Mesenteric fat pad (tissue), 1 donor: ENCODE measurements around the gene MDH1B. TPM values are rescaled to one million over a fixed set of nuclear protein-coding genes. Genes with fewer than 3 reads are reported as not detected.
"Not testable (repeated sequence)": the region's sequence is repeated elsewhere in the genome, so short reads cannot be mapped to it uniquely, and the experiment has no call there.

ENCODE experiments used
- DNase-seq: peaks from one replicate; pipeline ENCODE4 v3.0.0-alpha.2; 2020; ENCODE audit warnings: low spot score
- total RNA-seq: library from RNA; stranded (reverse); fragmentation: NEBNext Ultra II Directional; extraction: Animal tissue kit (Norgen Biotek cat#: 25700); gene quantifications from one replicate; pipeline ENCODE4 v1.2.1, GENCODE V29; 2021
- donor health status: DM: yes; HTN: yes; CAD: no.

Gene MDH1B
- total RNA-seq, 1 donor from 2014 or later = 0.19 TPM

DNA sequence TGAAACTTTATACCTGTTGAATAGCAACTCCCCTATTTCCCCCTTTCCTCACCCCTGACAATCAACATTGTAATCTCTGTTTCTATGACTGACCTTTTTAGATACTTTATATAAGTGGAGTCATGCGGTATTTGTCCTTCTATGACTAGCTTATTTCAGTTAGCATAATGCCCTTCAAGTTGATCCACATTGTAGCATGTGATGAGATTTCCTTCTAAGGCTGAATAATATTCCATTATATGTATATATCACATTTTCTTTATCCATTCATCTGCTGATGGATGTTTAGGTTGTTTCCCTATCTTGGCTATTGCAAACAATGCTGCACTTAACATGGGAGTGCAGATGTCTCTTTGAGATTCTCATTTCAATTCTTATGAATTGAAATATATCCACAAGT, 9.7 kb upstream of the MDH1B start:
- DNase-seq = no peak

DNA sequence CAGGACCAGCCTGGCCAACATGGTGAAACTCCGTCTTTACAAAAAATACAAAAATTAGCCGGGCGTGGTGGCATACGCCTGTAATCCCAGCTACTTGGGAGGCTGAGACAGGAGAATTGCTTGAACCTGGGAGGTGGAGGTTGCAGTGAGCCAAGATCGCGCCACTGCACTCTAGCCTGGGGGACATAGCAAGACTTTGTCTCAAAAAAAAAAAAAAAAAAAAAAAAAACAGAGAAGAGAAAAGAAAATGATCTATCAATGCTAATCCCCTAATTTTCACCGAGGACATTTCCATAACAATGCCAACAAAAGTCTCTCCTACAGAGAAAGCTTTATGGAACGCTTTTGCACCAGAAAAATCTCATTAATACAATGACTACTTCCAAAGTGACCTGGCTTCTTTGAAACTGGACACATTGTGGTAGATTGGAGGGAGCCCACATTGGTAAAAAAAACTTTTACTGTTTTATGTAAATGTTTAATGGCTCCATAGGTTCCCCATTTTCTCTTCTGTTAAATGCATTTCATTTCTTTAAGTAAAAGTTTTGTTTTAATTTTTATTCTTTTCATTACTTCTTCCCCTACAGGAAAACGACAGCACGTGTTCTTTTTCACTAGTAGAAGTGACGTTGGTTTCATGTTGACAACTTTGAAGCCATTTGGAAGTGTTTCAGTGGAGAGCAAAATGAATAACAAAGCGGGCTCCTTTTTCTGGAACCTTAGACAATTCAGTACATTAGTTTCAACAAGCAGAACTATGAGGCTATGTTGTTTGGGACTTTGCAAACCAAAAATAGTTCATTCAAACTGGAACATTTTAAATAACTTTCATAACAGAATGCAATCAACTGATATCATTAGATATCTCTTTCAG, 1.2 kb upstream of the MDH1B start:
- no peak for DNase-seq

- DNase-seq = no peak
These were observed 371 bp downstream of the MDH1B start for GRCh38 chr2:206764673-206765241.

- DNase-seq = no peak
These were observed 8.3 kb downstream of the MDH1B start for GRCh38 chr2:206756816-206757215.

GRCh38 chr2:206740800-206741199, 24.3 kb downstream of the MDH1B start:
- DNase-seq = no peak

DNA sequence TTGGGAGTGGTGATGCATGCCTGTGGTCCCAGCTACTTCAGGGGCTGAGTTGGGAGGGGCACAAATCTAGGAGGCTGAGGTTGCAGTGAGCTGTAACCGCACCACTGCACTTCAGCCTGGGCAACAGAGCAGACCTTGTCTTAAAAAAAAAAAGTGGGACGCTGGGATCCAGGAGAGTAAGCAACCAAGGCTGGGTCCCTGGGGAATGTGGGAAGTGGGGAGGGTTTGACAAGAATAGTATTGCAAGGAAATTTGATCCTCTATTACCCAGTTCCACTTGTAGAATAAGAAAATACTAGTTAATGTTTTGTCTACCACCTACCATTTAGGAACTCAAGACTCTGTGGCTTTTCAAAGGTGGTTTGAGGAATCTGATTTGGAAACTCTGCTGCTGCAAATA, 25.9 kb downstream of the MDH1B start:
- no peak for DNase-seq

DNA sequence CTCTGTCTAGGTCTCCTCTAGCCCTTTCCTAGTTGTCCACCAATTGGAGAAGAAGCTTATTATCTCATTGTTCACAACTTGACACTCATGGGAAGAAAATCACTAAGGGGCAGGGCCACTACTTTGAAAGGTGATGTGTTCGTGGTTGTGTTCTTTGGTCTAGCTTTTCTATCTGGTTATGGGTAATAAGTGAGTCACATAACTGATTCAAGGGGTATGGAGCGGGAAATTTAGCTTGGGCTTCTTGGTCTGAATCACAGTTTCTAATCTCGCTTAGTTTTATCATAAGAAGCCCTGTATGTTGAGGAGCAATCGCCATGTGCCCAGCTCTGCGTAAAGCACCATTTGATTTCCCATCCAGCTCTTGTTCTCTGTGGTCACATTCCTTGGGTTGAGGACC, 28.2 kb downstream of the MDH1B start:
- DNase-seq = no peak

DNA sequence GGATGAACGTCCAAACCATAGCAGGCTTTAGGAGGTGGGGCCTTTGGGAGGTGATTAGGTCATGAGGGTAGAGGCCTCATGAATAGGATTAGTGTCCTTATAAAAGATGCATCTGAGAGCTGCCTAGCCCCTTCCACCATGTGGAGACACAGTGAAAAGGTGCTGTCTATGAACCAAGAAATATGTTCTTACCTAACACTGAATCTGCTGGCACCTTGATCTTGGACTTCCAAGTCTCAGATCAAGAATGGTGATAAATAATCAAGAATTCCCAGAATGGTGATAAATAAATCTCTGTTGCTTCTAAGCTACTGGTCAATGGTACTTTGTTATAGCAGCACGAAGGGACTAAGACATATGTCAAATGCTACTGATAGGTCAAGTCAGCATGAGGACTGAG, 31.8 kb downstream of the MDH1B start:
- DNase-seq = no peak

- no peak for DNase-seq
These were observed 36.6 kb downstream of the MDH1B start for GRCh38 chr2:206728277-206729199.

- DNase-seq = no peak
These were observed 37.8 kb downstream of the MDH1B start for GRCh38 chr2:206727287-206727686.

DNA sequence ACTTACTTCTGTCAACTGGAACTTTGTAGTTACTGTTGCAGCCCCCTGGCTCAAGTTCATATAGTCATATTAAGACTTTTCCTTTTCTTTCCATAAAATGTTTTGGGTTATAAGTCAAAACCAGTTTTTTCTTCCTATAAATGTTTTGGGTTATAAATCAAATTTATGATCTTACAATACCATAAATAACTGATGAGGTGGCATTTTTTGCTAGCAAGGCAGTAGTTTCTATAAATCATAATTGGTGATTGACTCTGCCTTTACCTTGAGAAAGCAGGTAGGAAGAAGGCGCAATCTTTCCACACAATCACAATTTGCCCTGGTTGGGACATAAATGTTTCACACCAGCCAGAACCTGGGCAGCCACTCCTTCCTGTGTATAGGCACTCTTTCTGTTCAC, 41.8 kb downstream of the MDH1B start:
- no peak for DNase-seq

DNA sequence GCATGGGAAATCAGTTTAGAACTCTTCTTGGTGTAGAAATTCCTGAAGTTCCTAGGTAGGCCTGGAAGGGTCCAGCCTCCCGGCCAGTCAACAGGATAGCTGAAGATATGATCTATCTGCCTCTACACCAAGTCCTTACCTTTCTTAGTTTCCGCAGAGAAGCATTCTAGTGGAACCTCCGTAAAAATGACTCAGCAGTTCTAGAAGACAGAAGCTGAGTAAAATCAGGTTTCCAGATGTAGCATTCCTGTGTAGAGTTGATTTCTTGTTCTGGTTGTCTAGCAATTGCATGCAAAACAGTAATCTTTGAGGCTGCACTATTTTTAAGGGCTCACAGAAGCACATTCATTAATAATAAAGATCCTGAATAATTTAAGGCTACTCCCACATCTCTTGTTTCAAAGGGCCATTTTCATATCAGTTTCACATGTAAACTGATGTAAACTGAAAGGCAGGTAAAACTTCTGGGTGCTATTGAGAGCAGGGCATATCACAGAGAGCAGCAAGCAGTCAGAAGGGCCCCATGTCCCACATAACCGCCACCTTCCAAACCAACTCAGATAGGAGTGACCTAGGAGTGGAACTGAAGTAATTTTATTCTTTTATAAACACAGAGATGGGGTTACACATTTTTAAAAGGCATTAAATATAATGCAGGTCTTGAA, 43.7 kb downstream of the MDH1B start:
- DNase-seq = no peak

- DNase-seq = no peak
These were observed 46.8 kb downstream of the MDH1B start, which contains the start of gene DYTN for GRCh38 chr2:206718296-206718695. Gene DYTN, minus strand, starts transcription at chr2:206718396. Its CDS starts 117 bp downstream, at chr2:206718279.

DNA sequence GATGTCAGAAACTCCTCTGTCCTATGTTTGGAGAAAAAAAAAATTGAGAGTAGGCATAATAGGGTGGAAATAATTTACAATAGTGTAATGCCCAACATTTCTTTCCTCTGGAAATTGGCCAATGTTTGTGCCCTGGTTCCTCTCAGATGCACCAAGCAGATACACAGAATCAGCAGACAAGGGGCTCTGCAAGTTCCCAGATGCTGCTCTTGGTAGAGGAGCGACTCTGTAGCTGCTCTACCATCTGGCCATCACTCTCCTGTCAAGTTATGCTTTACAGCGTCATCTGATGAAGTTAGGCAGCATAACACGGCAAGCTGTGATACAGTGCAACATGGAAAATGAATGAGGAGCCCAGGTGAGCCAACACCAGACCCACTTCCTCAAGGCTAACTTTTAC, 48.5 kb downstream of the MDH1B start:
- no peak for DNase-seq

DNA sequence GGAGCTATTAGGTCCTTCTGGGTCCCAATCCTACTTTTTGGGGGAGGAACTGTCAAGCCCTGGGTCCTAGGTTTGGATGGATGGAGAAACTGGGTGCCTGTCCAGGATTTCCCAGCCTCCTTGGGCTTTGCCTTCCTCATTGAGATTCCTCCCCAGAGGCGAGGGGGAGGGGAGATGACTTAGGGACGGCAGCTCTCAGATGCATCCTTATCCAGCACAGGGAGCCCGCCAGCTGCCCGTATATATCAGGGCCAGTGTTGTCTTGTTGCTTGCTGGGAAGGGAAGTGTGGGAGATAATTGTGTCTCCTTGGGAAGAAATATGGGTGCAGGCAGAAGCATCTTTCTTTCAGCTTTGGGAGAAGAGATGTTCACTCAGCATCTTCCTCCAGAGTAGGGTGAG, 49.9 kb downstream of the MDH1B start:
- not testable (repeated sequence) for DNase-seq

DNA sequence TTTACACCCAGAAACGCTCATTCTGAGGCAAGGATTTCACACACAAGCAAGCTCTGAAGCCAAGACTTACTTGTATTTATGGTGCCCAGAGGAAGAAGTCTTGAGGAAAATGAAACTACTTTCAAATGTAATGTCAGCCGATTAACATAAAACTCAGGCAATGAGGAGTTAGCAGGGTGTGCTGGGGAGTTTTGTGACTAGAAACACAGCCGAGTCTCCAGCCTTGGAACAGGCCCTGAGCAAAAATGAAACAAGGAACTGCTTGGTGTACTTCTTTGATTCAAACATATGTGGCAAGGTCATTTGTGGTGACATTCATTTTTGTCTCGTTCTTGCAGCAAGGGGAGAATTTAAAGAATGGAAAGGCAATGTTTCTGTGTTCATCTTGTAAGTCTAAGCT, 51.4 kb downstream of the MDH1B start:
- no peak for DNase-seq

- DNase-seq = no peak
These were observed 56.8 kb downstream of the MDH1B start for GRCh38 chr2:206708286-206708685.

GRCh38 chr2:206707164-206707701, 57.9 kb downstream of the MDH1B start:
- DNase-seq = no peak

- no peak for DNase-seq
These were observed 63.0 kb downstream of the MDH1B start for GRCh38 chr2:206701952-206702605.

DNA sequence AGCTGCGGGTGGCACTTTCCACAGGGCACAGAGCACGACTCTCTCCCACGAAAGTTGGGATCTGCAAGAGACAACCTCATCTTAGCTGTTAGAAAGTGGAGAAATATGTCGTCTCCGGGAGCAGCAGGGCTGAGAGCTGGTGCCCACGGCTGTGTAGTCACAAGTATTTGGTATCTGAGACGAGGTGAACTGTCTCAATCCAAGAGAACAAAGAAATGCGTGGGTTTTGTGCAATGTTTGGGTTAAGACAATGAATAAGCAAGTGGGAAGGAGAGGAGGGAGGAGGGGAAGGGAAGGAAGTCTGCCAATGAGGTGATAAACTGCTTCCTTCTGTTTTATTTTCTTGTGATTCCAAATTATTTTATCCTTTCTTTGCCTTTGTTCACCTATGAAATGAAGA, 65.0 kb downstream of the MDH1B start:
- DNase-seq = no peak
